Retinal pigment epithelial cell (primary cell): ENCODE results near the gene NRARP.
"Not testable (repeated sequence)": the region's sequence is repeated elsewhere in the genome, so short reads cannot be mapped to it uniquely, and the experiment has no call there.

Source experiments
- DNase-seq: peaks from one replicate; pipeline ENCODE4 v3.0.0-alpha.2; 2010; ENCODE audit warnings: low read depth
- H3K4me3 ChIP-seq: 2 replicates; pipeline ENCODE4 v1.5.1; 2011; ENCODE audit warnings: mild to moderate bottlenecking, low read length, control low read depth, moderate library complexity
- CTCF ChIP-seq: conservative IDR thresholded peaks from 2 replicates; pipeline ENCODE4 v1.5.1; 2011; ENCODE audit warnings: low read depth, low read length, control low read depth, inconsistent platforms

Gene NRARP

GRCh38 chr9:137341227-137341626 is 39.2 kb upstream of the NRARP start:
- no peak for TF ChIP-seq CTCF
- no peak for DNase-seq
- H3K4me3 ChIP-seq = no peak overlapping the region

GRCh38 chr9:137339908-137340462 is 37.9 kb upstream of the NRARP start:
- H3K4me3 ChIP-seq, DNase-seq: not testable (repeated sequence)

- no peak overlapping the region for H3K4me3 ChIP-seq
- DNase-seq = peak; percentile 81
- no peak for TF ChIP-seq CTCF
These were observed 37.2 kb upstream of the NRARP start for GRCh38 chr9:137339045-137339907.

- TF ChIP-seq CTCF = no peak
- no peak overlapping the region for H3K4me3 ChIP-seq
- no peak for DNase-seq
These were observed 34.7 kb upstream of the NRARP start for GRCh38 chr9:137336735-137337134.

- DNase-seq = no peak
- no peak for TF ChIP-seq CTCF
These were observed 31.1 kb upstream of the NRARP start for GRCh38 chr9:137333016-137333671.

GRCh38 chr9:137331929-137332328 is 29.9 kb upstream of the NRARP start:
- DNase-seq = no peak
- TF ChIP-seq CTCF = no peak
- no peak overlapping the region for H3K4me3 ChIP-seq

More at GRCh38 chr9:137333016-137333671, 31.1 kb upstream of the NRARP start:
- H3K4me3 ChIP-seq = no peak overlapping the region

GRCh38 chr9:137330689-137331088 is 28.6 kb upstream of the NRARP start:
- no peak overlapping the region for H3K4me3 ChIP-seq
- TF ChIP-seq CTCF = no peak
- DNase-seq = no peak

GRCh38 chr9:137329590-137329989 is 27.5 kb upstream of the NRARP start:
- H3K4me3 ChIP-seq, DNase-seq: not testable (repeated sequence)

GRCh38 chr9:137327641-137328550 is 25.8 kb upstream of the NRARP start:
- DNase-seq, H3K4me3 ChIP-seq: not testable (repeated sequence)
